NOMO-1 treated with dmso at 0.1 percent for 144 hours (cell line): ENCODE data around the gene NMBR.
A peak's percentile ranks its signal among the peaks of the same experiment; 100 is the strongest.
"Not testable (repeated sequence)": the region's sequence is repeated elsewhere in the genome, so short reads cannot be mapped to it uniquely, and the experiment has no call there.

Experiments
- DNase-seq: peaks from one replicate; lab custom pipeline; 2025; ENCODE audit not compliant: unreplicated experiment; lab: John Stamatoyannopoulos, UW

The NMBR gene

DNA sequence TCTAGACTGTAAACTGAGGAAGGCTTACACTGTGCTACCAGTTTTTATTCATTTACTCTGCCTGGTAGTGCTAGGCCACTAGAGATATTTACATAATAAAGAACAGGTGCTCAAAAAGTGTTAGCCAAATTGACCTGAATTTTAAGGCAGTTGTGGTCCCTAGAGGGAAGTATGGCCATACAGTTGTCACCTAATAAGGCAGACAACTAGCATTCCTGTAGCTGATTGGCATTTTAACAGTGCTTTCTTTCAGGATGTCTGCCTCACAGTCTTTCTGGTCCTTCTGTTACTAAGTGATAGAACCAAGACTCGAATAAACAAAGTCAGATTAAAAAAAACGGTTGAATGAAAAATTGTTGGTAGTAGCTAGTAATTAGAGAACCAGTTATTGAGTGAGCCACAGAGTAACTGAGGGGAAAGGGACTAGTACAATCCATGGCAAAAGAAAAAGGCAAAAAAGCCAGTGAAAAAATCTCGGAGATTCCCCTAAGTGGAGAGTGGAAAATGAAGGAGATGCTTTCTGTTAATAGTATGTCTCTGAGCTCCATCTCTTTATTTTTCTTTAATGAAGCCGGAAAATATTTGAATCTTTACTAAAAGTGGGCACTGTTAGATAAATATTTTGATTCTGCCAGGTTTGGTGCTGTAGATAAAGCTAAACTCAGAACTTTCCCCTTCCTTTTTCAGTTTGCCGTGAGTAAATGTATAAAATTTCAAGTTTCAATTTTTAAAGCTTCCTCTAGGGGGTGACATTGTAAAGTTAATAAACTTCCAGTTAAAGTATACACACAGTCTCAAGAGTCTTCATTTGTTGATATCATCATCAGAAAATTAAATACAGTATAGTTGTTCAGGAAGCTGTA is 9.2 kb upstream of the NMBR start:
- DNase-seq = no peak

DNA sequence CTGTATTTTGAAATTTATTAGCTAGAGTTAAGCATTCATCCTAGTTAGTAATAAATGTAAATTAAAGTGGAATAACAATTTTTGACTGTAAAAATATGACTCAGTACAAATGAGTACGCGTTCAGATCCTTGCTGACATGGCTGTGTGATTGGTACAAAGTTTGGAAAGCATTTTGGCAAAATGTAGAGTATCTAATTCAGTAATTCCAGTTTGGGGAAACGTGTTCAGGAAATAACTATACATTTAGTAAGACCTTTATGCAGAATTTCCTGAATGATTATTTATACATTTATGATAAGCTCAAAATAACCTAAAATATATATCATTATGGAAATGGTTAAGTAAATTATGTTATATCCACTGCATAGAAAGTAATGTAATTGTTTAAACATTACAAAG is 8.2 kb upstream of the NMBR start:
- no peak for DNase-seq

GRCh38 chr6:142154336-142154735 is 7.4 kb upstream of the NMBR start:
- DNase-seq = no peak

DNA sequence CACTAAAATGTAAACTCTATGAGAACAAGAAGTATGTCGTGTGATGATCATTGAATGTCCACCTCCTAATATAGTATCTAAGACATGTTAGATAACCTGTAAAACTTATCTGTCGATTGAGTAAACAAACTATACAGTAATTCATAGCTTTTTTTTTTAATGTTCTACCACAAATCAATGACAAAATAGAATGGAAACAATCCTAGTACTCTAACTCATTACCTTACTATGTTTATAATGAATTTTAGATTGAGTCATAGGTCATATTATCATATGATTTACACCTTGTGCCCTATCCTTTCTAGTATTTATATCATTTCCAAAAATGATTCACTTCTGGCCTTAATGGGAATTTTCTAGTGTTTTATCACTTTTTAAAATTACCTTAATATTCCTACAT is 6.3 kb upstream of the NMBR start:
- DNase-seq = no peak

GRCh38 chr6:142152746-142153145 is 5.8 kb upstream of the NMBR start:
- DNase-seq = no peak

DNA sequence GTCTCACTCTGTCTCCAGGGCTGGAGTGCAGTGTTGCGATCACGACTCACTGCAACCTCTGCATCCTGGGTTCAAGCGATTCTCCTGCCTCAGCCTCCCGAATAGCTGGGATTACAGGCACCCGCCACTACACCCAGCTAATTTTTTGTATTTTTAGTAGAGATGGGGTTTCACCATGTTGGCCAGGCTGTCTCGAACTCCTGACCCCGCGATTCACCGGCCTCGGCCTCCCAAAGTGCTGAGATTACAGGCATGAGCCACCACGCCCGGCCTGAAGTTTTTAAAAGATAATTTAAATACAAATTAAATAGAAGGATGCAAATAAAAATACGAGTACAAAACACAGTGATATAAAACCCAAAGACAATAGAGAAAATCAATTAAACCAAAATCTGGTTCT is 5.4 kb downstream of the NMBR start:
- not testable (repeated sequence) for DNase-seq

DNA sequence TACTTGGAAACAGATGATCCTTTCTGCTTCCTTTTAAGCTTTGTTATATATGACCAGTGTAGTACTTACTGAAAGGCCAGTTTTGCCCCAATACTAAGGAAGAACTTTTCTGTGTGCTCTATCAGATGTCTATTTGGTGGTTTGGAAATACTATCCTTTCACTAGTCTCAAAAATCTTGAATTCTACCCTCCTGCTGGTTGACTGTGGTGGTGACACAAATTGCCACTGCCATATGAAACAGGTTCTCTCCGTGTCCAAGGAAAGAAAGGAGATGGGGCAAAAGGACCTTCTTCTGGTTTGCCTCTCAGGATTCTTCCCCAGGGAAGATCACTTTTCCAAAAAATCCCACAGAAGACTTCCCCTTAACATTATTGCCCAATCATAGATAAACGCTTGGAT is 8.0 kb downstream of the NMBR start:
- no peak for DNase-seq

GRCh38 chr6:142132625-142133024 is 14.3 kb downstream of the NMBR start, which contains the start of gene GJE1:
Gene GJE1 (plus strand): TSS chr6:142132925. CDS start chr6:142133159, 234 bp downstream.
- no peak for DNase-seq

- DNase-seq = no peak
Measured at GRCh38 chr6:142130814-142131213, 16.1 kb downstream of the NMBR start.

DNA sequence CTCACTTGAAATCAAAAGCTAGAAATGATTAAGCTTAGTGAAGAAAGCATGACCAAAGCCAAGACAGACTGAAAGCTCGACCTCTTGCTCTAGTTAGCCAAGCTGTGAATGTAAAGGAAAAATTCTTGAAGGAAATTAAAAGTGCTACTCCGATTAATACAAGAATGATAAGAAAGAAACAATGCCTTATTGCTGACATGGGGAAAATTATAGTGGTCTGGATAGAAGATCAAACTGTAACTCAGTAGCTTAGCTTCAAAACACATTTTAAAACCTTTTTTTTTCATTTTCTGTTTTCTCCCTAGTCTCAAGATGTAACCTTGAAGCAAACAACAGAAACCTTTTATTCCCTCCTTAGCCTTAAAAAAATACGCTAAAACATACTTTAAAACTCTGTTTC is 25.6 kb downstream of the NMBR start:
- no peak for DNase-seq

DNA sequence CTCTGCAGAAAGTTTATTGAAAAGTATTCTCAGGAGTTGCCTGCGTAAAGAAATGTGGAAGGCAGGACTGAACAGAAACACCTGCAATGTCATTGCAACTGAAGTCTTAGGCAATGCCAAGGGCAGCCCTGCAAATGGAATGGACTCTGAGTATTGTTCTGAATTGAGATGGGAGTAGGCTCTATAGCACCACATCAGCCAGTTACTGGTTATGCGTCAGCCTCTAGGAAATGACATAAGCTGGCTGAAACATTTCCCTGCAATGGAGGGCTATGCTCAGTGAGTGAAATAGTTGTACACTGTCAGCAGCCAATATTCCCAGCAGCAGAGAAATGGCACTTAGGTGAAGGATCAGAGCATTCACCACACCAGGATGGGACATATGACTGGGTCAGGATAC is 28.0 kb downstream of the NMBR start:
- DNase-seq = no peak

DNA sequence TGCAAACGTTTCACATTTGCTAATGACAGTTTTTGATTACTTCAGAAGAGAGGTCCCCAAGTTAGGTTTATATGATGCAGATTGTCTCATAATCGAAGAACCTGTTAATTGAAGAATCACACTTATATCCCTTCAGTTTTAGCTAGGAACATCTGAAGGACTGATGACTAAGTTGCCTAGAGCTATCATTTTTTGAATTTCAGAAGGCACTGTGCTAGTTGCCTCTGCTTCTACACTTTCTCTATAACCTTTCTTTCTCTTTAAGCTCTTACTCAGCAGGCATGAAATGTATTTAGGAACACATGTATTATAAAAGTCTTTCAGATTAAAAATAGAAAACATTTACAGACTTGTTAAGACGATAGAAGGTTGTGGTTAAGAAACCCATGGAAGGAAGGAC is 28.6 kb downstream of the NMBR start:
- no peak for DNase-seq

- DNase-seq = no peak
Measured at GRCh38 chr6:142117366-142117765, 29.6 kb downstream of the NMBR start.

DNA sequence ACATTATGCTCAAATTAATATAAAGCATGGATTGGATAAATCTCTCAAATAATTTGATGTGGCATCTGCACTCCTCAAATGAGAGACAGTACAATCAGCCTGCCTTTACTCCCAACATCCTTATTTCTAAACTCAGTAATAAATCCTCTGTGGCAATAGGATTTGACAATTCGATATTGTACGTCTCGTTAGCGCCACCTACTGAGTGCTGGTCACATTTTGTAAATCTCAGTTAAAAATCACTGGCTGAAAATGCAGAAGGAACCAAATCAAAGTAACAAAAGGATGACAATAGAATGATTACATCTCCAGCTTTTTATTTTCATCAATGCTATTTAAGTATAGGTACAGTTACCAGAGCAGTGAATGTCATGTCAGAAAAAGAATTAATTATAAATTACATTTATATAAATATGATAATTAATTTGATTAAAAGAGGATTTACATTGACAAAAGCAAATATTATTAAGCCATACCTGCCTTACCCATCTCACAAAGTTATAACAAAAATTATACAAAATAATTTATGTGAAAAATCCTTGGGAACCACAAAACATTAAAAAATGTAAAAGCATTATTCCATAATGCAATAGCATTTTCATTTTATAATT is 34.4 kb downstream of the NMBR start:
- DNase-seq = peak; percentile 69

- DNase-seq = not testable (repeated sequence)
Measured at GRCh38 chr6:142110820-142111219, 36.1 kb downstream of the NMBR start.

DNA sequence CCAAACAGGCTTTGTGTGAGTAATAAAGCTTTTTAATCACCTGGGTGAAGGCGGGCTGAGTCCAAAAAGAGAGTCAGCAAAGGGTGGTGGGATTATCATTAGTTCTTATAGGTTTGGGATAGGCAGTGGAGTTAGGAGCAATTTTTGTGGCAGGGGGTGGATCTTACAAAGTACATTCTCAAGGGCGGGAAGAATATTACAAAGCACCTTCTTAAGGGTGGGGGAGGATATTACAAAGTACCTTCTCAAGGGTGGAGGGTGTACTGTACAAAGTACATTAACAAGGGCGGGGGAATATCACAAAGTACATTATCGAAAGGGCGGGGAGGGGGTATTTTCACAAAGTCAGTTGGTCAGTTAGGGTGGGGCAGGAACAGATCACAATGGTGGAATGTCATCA is 42.1 kb downstream of the NMBR start:
- DNase-seq = not testable (repeated sequence)

DNA sequence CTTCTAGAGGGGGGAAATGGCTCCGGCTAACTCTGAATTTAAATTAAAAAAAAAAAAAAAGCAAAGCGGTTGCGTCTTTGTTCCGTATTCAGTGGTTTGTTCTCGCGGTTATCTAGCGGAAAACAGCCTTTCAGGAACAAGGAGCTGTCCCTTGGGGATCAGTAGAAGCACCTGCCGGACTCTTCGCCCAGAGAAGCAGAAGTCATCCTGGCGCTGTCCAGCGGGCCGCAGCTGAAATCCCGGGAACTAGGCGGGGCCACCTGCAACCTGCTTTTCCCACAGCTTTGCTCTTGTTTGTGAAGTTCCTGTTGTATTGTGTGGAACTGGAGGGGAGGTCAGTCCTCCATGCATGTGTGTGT is 58.1 kb downstream of the NMBR start:
- no peak for DNase-seq

DNA sequence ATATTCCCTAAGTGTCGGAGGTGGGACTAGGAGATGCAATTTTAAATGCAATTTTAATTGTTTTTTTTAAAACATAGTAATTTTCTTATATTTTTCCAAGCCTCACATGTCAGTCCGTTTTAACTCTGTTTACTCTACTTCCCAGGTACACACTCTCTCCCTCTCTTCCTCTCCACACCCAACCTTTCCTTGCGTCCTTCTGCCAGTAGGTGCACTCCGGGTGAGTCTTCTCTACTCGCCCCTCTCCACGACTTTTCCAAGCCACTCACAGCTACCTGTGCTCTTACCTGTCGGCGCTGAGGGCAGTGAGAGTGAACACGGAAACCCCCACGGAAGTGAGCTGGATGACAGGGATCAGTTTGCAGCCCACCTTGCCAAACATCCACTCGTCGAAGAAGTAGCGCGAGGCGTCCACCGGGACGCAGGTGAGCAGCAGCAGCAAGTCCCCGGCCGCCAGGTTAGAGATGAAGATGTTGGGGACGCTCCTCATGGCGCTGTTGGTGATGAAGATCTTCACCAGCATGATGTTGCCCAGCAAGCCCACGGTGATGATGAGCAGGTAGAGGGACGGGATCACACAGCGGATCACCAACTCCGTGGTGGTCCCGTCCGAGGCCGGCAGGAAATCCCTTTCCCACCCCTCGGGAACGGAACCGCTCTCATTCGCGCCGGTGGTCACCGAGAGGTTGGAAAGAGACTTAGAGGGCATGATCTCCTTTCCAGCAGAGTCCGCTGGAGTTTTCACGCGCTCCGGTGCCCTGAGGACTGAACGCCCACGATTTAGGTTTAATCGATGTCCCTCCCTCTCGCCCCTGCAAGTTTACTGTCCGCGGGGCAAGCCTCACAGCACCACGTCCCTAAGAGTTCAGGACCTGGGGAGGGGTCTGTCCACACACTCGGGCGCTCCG is 58.7 kb downstream of the NMBR start:
- no peak for DNase-seq

GRCh38 chr6:142079130-142079529 is 67.8 kb downstream of the NMBR start:
- no peak for DNase-seq

DNA sequence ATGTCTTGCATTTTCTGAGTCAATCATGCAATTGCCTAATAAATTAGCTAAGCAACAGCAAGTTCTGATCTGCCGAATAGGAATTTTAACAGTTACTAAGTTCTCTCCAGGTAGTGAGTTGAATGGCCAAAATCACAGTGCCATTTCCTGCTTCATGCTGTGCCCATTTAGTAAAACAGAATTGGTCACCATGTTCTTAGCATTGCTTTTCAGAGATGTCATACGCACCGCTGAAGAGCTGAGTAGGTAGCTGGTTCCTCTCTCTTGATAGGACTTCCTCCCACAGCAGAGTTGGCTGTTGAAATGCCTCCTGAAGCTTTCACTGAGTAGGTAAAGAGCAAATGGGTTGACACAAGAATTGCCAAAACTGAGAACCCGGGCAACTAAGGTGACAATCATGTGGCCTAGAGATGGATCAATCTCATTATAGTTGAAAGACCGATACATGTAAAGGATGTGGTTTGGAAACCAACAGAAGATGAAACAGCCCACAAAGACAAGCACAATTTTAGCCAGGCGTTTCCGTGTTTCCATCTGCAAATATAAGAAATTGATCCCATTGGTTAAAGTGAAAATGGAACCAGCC is 71.3 kb downstream of the NMBR start:
- DNase-seq = no peak

DNA sequence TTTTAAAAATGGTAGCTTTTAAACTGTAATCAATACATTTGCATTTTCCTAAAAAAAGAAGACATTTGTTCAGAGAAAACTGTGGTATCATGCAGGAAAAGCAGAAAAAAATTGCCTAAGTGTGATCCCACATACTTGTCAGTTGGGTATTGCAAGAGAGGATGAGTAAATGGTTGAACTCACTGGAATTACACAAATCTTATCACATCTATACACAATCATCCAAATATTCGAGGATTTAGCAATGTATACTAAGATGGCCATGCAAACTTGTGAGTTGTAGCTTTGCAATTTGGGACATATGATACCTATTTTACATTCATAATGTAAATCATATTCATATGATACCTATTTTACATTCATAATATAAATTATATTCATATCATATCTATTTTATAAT is 72.4 kb downstream of the NMBR start:
- DNase-seq = no peak
